Activated CD4-positive, alpha-beta T cell treated with anti-CD3 and anti-CD28 coated beads for 36 hours (primary cell): ENCODE results near the gene SYNGR1. TPM values are rescaled to one million over a fixed set of nuclear protein-coding genes. Genes with fewer than 3 reads are reported as not detected.

ENCODE experiments used
- ATAC-seq: fragments of 200-7000 bp; cut with Tn5 transposase; one replicate; pipeline ENCODE4 v1.10.0; 2021; ENCODE audit warnings: mild to moderate bottlenecking, moderate library complexity
- CTCF ChIA-PET: fragments of 350-600 bp; sonication (Branson Sonifier 250); formaldehyde crosslinking; loops from one replicate; lab custom pipeline; 2021; ENCODE audit warnings: antibody characterized with exemption; lab: Charles Lee
- POLR2A ChIA-PET: fragments of 350-600 bp; sonication (Branson Sonifier 250); formaldehyde crosslinking; loops from one replicate; lab custom pipeline; 2021; ENCODE audit warnings: antibody characterized with exemption, inconsistent platforms; lab: Charles Lee
- DNase-seq: peaks from one replicate; pipeline ENCODE4 v3.0.0-alpha.2; 2020
- H3K27ac Mint-ChIP-seq: one replicate; pipeline ENCODE4 v1.8.0; 2021; ENCODE audit warnings: mixed read lengths
- H3K27me3 Mint-ChIP-seq: one replicate; pipeline ENCODE4 v1.8.0; 2021; ENCODE audit warnings: mixed read lengths
- H3K36me3 Mint-ChIP-seq: one replicate; pipeline ENCODE4 v1.8.0; 2021; ENCODE audit warnings: low read depth, mixed read lengths
- H3K4me1 Mint-ChIP-seq: one replicate; pipeline ENCODE4 v1.8.0; 2021; ENCODE audit warnings: mixed read lengths
- H3K4me3 Mint-ChIP-seq: one replicate; pipeline ENCODE4 v1.8.0; 2021; ENCODE audit warnings: mild to moderate bottlenecking, moderate library complexity, mixed read lengths
- H3K9me3 Mint-ChIP-seq: one replicate; pipeline ENCODE4 v1.8.0; 2021; ENCODE audit warnings: low read depth, mixed read lengths
- intact Hi-C, 2 experiments: fragments of 100-400 bp; cut with DNase I in 1 of 2; cut with micrococcal nuclease in 1 of 2; formaldehyde crosslinking; loops; one replicate each; pipeline versions ENCODE4 v1.14.2 to v1.15.1; 2022 to 2024; cut with DNase I, micrococcal nuclease
- total RNA-seq, 2 experiments: library from RNA; stranded (reverse); gene quantifications; one replicate each; pipeline ENCODE4 v1.2.3, GENCODE V29; 2021

SYNGR1 gene
- total RNA-seq, 2 experiments from 2014 or later = 0.58 to 0.89 TPM

DNA sequence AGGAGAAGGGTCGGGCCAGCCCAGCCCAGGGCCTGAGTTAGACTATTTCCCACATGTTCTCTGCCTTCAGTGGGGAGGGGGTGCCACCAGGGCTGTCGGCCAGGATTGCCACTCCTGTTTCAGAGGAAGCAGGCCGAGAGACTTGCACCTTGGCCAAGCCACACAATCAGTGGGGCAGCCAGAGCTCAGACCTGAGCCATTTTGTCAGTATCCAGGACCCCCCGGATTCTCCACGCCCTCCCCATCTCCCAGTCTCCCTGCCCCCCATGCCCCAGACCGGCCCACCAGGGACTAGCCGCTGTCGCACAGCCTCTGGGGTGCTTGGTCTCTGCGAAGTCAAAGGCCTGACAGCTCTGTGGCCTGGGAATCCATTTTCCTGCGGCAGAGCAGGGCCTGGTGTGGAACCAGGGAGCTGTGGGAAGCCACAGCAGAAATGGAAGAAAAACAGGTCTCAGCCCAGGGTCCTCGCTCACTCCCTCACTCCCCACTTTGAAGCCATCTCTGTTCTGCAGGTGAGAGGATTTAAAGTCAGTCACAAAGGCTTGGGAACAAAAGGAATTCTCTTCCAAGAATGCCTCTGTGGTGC lies 81.5 kb downstream of the SYNGR1 start:
- ChIA-PET CTCF (no interaction called here), POLR2A (interaction anchor here (0.5 kb wide), 1 partner anchor 707 kb away, joined by 3 read pairs; no protein-coding TSS in a partner anchor)
- Mint-ChIP-seq H3K4me1 (no peaks in the 10 kb centered on the region), H3K27me3 (no peaks in the 10 kb centered on the region), H3K9me3 (no peaks in the 10 kb centered on the region), H3K4me3 (no peak overlapping the region), H3K36me3 (peaks cover 10% of the 10 kb centered on the region), H3K27ac (no peak overlapping the region)
- intact Hi-C loops = no loop called here
- no peak for DNase-seq
- ATAC-seq = no peak

- no peak for ATAC-seq
- CTCF ChIA-PET = no interaction called here
- H3K27ac Mint-ChIP-seq = no peak overlapping the region
- POLR2A ChIA-PET = interaction anchor here (0.5 kb wide), 1 partner anchor 707 kb away, joined by 3 read pairs; no protein-coding TSS in a partner anchor
- no peaks in the 10 kb centered on the region for H3K9me3 Mint-ChIP-seq
- no peak for DNase-seq
- H3K36me3 Mint-ChIP-seq = peaks cover 7% of the 10 kb centered on the region
- intact Hi-C loops = no loop called here
- H3K27me3 Mint-ChIP-seq = no peaks in the 10 kb centered on the region
- H3K4me1 Mint-ChIP-seq = no peaks in the 10 kb centered on the region
- no peak overlapping the region for H3K4me3 Mint-ChIP-seq
Measured at GRCh38 chr22:39431821-39432251, 82.0 kb downstream of the SYNGR1 start.

DNA sequence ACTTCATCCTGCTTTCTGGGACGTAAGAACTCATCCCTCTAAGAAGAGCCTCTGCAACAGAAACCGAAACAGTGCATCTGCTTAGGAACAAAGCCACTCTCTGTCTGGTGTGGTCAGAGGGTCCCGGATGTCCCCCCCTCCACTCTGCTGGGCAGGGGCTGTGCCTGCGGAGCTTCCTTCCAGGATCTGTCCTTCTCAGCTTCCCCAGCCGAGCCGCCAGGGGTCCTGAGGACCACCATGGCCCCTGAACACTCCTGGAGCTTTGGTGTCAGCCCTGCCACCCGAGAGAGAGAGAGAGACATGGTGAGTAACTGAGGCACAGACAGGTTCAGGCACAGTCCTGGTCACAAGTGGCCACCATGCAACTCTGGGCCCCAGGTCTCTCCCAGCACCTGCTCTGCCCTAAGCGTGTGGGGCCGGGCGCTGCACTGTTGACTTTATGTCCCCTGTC lies 82.6 kb downstream of the SYNGR1 start:
- no peaks in the 10 kb centered on the region for H3K9me3 Mint-ChIP-seq
- ChIA-PET CTCF (no interaction called here), POLR2A (no interaction called here)
- no peak overlapping the region for H3K4me3 Mint-ChIP-seq
- H3K4me1 Mint-ChIP-seq = peaks cover 4% of the 10 kb centered on the region
- intact Hi-C loops = no loop called here
- H3K27ac Mint-ChIP-seq = no peak overlapping the region
- no peak for ATAC-seq
- peaks cover 7% of the 10 kb centered on the region for H3K36me3 Mint-ChIP-seq
- no peaks in the 10 kb centered on the region for H3K27me3 Mint-ChIP-seq
- no peak for DNase-seq

DNA sequence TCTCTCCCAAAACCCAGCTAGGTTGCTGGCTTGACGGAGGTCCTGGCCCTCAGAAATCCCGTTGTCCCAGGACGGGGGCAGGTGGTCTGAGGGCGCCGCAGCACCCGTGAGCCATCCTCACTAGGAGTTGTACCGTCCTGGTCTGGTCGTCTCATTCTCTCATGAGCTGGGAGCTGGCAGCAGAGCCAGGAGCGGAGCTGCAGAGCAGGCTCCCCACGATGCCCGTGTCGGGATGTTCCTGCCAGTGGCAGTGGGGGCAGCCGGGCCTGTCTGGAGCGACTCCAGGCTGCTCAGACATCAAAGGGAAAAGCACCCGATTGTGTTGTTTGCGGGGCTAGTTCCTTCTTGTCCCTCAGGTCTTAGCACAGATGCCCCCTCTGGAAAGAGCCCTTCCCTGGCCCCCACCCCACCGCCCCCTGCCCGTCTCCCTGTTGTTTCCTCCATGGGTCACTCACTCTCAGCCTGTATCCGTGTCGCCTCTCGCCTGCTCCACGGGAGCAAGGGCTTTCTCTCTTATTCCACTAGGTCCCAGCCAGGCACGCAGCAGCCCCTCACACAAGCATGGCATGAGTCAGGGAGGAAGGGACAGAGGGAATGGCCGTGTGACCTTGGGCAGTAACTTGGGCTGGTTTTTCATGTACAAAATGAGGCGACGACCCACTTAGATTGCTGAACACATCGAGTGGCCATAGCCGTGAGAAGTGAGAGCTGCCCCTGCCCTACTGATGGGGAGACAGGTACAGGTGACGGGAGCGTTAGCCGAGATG lies 83.9 kb downstream of the SYNGR1 start:
- ATAC-seq = no peak
- POLR2A ChIA-PET = no interaction called here

DNA sequence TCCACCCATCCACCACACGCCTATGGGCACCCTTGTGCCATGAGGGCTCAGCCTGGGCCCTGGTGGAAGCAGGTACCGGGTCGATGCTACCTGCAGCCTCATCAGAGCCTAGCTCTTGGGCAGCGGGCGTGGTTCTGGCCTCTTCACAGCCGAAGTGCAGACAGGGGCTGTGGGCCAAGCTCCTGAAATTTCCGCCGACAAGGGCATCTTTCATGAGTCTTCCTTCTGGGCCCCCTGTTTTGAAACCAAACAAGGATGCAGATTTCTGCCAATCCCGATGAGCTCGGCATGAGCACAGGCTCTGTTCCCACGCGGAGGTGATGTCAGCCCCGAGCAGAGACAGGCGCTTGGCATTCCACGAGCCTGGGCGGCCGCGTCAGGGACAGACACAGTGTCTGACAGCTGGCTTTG lies 84.5 kb downstream of the SYNGR1 start:
- intact Hi-C loops = no loop called here
- no peak for ATAC-seq
- POLR2A ChIA-PET = no interaction called here

More for the DNA sequence above, 83.9 kb downstream of the SYNGR1 start:
- no peaks in the 10 kb centered on the region for H3K9me3 Mint-ChIP-seq
- no peak overlapping the region for H3K27ac Mint-ChIP-seq
- no peak for DNase-seq
- no peak overlapping the region for H3K4me3 Mint-ChIP-seq
- no peaks in the 10 kb centered on the region for H3K27me3 Mint-ChIP-seq
- H3K36me3 Mint-ChIP-seq = peaks cover 1% of the 10 kb centered on the region
- CTCF ChIA-PET = interaction anchor here (0.6 kb wide), 1 partner anchor 84 kb away, joined by 6 read pairs; no protein-coding TSS in a partner anchor
- intact Hi-C loops = no loop called here
- peaks cover 9% of the 10 kb centered on the region for H3K4me1 Mint-ChIP-seq

GRCh38 chr22:39434721-39435120 lies 84.9 kb downstream of the SYNGR1 start:
- intact Hi-C loops = loop anchor here in 1 of 2 experiments (5.0 kb wide), 2 partner anchors 32 to 58 kb away; no protein-coding TSS in a partner anchor
- Mint-ChIP-seq H3K27ac (no peak overlapping the region), H3K4me3 (no peak overlapping the region), H3K27me3 (peaks cover 6% of the 10 kb centered on the region), H3K9me3 (no peaks in the 10 kb centered on the region), H3K4me1 (peaks cover 9% of the 10 kb centered on the region), H3K36me3 (peaks cover 1% of the 10 kb centered on the region)
- ChIA-PET POLR2A (no interaction called here), CTCF (interaction anchor here (1.6 kb wide), 1 partner anchor 10 kb away, joined by 5 read pairs; no protein-coding TSS in a partner anchor)
- ATAC-seq (no peak), DNase-seq (no peak)

More for the DNA sequence above, 84.5 kb downstream of the SYNGR1 start:
- CTCF ChIA-PET = no interaction called here
- Mint-ChIP-seq H3K27ac (no peak overlapping the region), H3K4me1 (peaks cover 9% of the 10 kb centered on the region), H3K9me3 (no peaks in the 10 kb centered on the region), H3K4me3 (no peak overlapping the region), H3K27me3 (peaks cover 4% of the 10 kb centered on the region), H3K36me3 (peaks cover 1% of the 10 kb centered on the region)
- no peak for DNase-seq

Other genes with a start within 250 kb of the SYNGR1 start
- 10 to 100 TPM; 19.9 to 20.3 TPM for gene CBX7, start 197.3 kb upstream of the SYNGR1 start, total RNA-seq
- 1 to 10 TPM; 2.5 to 3.4 TPM for gene PDGFB, start 105.0 kb upstream of the SYNGR1 start, total RNA-seq
- gene RPL3, start 30.4 kb upstream of the SYNGR1 start, total RNA-seq = 1,000 to 10,000 TPM; 2,519 to 3,155 TPM
- gene TAB1, start 49.8 kb downstream of the SYNGR1 start, total RNA-seq = 10 to 100 TPM; 15.0 to 17.1 TPM
- under 1 TPM; 0.18 to 0.23 TPM for gene MGAT3, start 107.0 kb downstream of the SYNGR1 start, total RNA-seq
- gene MIEF1, start 152.3 kb downstream of the SYNGR1 start, total RNA-seq = 10 to 100 TPM; 43.2 to 44.9 TPM
- gene ATF4, start 170.6 kb downstream of the SYNGR1 start, total RNA-seq = 100 to 1,000 TPM; 580 to 680 TPM
- gene RPS19BP1, start 182.8 kb downstream of the SYNGR1 start, total RNA-seq = 10 to 100 TPM; 42.8 to 68.8 TPM
- gene CACNA1I, start 220.8 kb downstream of the SYNGR1 start, total RNA-seq = under 1 TPM; 0.37 to 0.39 TPM